GM18870 (cell line): ENCODE data around the gene VSX2.
"Not testable (repeated sequence)": the region's sequence is repeated elsewhere in the genome, so short reads cannot be mapped to it uniquely, and the experiment has no call there.

ENCODE experiments used
- ATAC-seq: cut with Tn5 transposase; IDR thresholded peaks from one replicate; pipeline ENCODE4 v1.9.1; 2021; ENCODE audit warnings: moderate library complexity; ENCODE audit not compliant: unreplicated experiment

Gene VSX2

GRCh38 chr14:74257941-74258763 is 18.9 kb downstream of the VSX2 start:
- ATAC-seq = no peak

- ATAC-seq = no peak
Observed at GRCh38 chr14:74258764-74259035, 19.5 kb downstream of the VSX2 start.

GRCh38 chr14:74259513-74259912 is 20.3 kb downstream of the VSX2 start:
- no peak for ATAC-seq

GRCh38 chr14:74260525-74261233 is 21.4 kb downstream of the VSX2 start:
- no peak for ATAC-seq

- ATAC-seq = no peak
Observed at GRCh38 chr14:74261288-74261687, 22.0 kb downstream of the VSX2 start.

- ATAC-seq = no peak
Observed at GRCh38 chr14:74262076-74262475, 22.8 kb downstream of the VSX2 start.

- no peak for ATAC-seq
Observed at GRCh38 chr14:74263181-74263580, 23.9 kb downstream of the VSX2 start.

- ATAC-seq = no peak
Observed at GRCh38 chr14:74263921-74264320, 24.7 kb downstream of the VSX2 start.

- no peak for ATAC-seq
Observed at GRCh38 chr14:74265301-74265965, 26.2 kb downstream of the VSX2 start.

- no peak for ATAC-seq
Observed at GRCh38 chr14:74267588-74267987, 28.3 kb downstream of the VSX2 start.

- not testable (repeated sequence) for ATAC-seq
Observed at GRCh38 chr14:74270382-74271177, 31.3 kb downstream of the VSX2 start.

- no peak for ATAC-seq
Observed at GRCh38 chr14:74271365-74271764, 32.1 kb downstream of the VSX2 start.

- no peak for ATAC-seq
Observed at GRCh38 chr14:74275241-74275841, 36.1 kb downstream of the VSX2 start.

GRCh38 chr14:74278080-74278479 is 38.8 kb downstream of the VSX2 start:
- ATAC-seq = no peak

- no peak for ATAC-seq
Observed at GRCh38 chr14:74281069-74281468, 41.8 kb downstream of the VSX2 start.

GRCh38 chr14:74286736-74287135 is 47.5 kb downstream of the VSX2 start:
- no peak for ATAC-seq

- no peak for ATAC-seq
Observed at GRCh38 chr14:74289801-74290200, 50.6 kb downstream of the VSX2 start.

- no peak for ATAC-seq
Observed at GRCh38 chr14:74290415-74290814, 51.2 kb downstream of the VSX2 start.

GRCh38 chr14:74292061-74292460 is 52.8 kb downstream of the VSX2 start:
- no peak for ATAC-seq

- no peak for ATAC-seq
Observed at GRCh38 chr14:74293606-74294005, 54.4 kb downstream of the VSX2 start.

- no peak for ATAC-seq
Observed at GRCh38 chr14:74296037-74296467, 56.8 kb downstream of the VSX2 start.
